H4 (cell line): ENCODE results near the gene KRTAP29-1. TPM values are rescaled to one million over a fixed set of nuclear protein-coding genes. Genes with fewer than 3 reads are reported as not detected.

ENCODE experiments used
- total RNA-seq: library from RNA; depleted of rRNA; stranded (reverse); fragments of >200 nt; shearing (Covaris generic); gene quantifications from 2 replicates; pipeline ENCODE4 v1.2.3, GENCODE V29; 2014; rRNA removed

The KRTAP29-1 gene
- total RNA-seq, 1 experiment from 2014 or later, result not detected

Other genes starting within 250 kb of the KRTAP29-1 start
- not detected in 2 replicates for gene KRTAP2-2, start 247.6 kb downstream of the KRTAP29-1 start, total RNA-seq
- gene KRTAP2-3, start 242.7 kb downstream of the KRTAP29-1 start, total RNA-seq, result 0.21 TPM in 1 of 2 replicates, not detected in the other
- gene KRTAP2-4, start 237.0 kb downstream of the KRTAP29-1 start, total RNA-seq, result not detected in 2 replicates
- not detected in 2 replicates for gene KRTAP4-7, start 218.7 kb downstream of the KRTAP29-1 start, total RNA-seq
- gene KRTAP4-8, start 204.7 kb downstream of the KRTAP29-1 start, total RNA-seq, result not detected in 2 replicates
- gene KRTAP4-16, start 200.6 kb downstream of the KRTAP29-1 start, total RNA-seq, result not detected in 2 replicates
- not detected in 2 replicates for gene KRTAP4-9, start 197.5 kb downstream of the KRTAP29-1 start, total RNA-seq
- not detected in 2 replicates for gene KRTAP4-11, start 184.5 kb downstream of the KRTAP29-1 start, total RNA-seq
- not detected in 2 replicates for gene KRTAP4-12, start 178.7 kb downstream of the KRTAP29-1 start, total RNA-seq
- not detected in 2 replicates for gene KRTAP4-6, start 162.3 kb downstream of the KRTAP29-1 start, total RNA-seq
- not detected in 2 replicates for gene KRTAP4-5, start 153.0 kb downstream of the KRTAP29-1 start, total RNA-seq
- not detected in 2 replicates for gene KRTAP4-4, start 142.1 kb downstream of the KRTAP29-1 start, total RNA-seq
- not detected in 2 replicates for gene KRTAP4-3, start 134.6 kb downstream of the KRTAP29-1 start, total RNA-seq
- not detected in 2 replicates for gene KRTAP4-2, start 124.6 kb downstream of the KRTAP29-1 start, total RNA-seq
- not detected in 2 replicates for gene KRTAP4-1, start 117.9 kb downstream of the KRTAP29-1 start, total RNA-seq
- not detected in 2 replicates for gene KRTAP9-1, start 113.0 kb downstream of the KRTAP29-1 start, total RNA-seq
- gene KRTAP9-2, start 76.2 kb downstream of the KRTAP29-1 start, total RNA-seq, result not detected in 2 replicates
- not detected in 2 replicates for gene KRTAP9-3, start 70.4 kb downstream of the KRTAP29-1 start, total RNA-seq
- not detected in 2 replicates for gene KRTAP9-8, start 64.9 kb downstream of the KRTAP29-1 start, total RNA-seq
- not detected in 2 replicates for gene KRTAP9-4, start 53.2 kb downstream of the KRTAP29-1 start, total RNA-seq
- gene KRTAP9-9, start 47.5 kb downstream of the KRTAP29-1 start, total RNA-seq, result not detected in 2 replicates
- gene KRTAP9-6, start 37.5 kb downstream of the KRTAP29-1 start, total RNA-seq, result not detected in 2 replicates
- not detected in 2 replicates for gene KRTAP9-7, start 27.2 kb downstream of the KRTAP29-1 start, total RNA-seq
- gene KRTAP16-1, start 6.5 kb upstream of the KRTAP29-1 start, total RNA-seq, result not detected in 2 replicates
- gene KRTAP17-1, start 12.9 kb upstream of the KRTAP29-1 start, total RNA-seq, result not detected in 2 replicates
- not detected in 2 replicates for gene KRT33A, start 48.0 kb upstream of the KRTAP29-1 start, total RNA-seq
- gene KRT33B, start 67.0 kb upstream of the KRTAP29-1 start, total RNA-seq, result not detected in 2 replicates
- 0.12 and 0.21 TPM in 2 replicates for gene KRT34, start 79.5 kb upstream of the KRTAP29-1 start, total RNA-seq
- gene KRT31, start 94.8 kb upstream of the KRTAP29-1 start, total RNA-seq, result not detected in 2 replicates
- not detected in 2 replicates for gene KRT37, start 121.7 kb upstream of the KRTAP29-1 start, total RNA-seq
- gene KRT38, start 138.1 kb upstream of the KRTAP29-1 start, total RNA-seq, result not detected in 2 replicates
- not detected in 2 replicates for gene KRT32, start 164.5 kb upstream of the KRTAP29-1 start, total RNA-seq
- not detected in 2 replicates for gene KRT35, start 178.3 kb upstream of the KRTAP29-1 start, total RNA-seq
- not detected in 2 replicates for gene KRT36, start 187.1 kb upstream of the KRTAP29-1 start, total RNA-seq
- not detected in 2 replicates for gene KRT13, start 202.8 kb upstream of the KRTAP29-1 start, total RNA-seq
- gene KRT15, start 216.0 kb upstream of the KRTAP29-1 start, total RNA-seq, result 0.35 and 1.5 TPM in 2 replicates
- 0.17 TPM in 1 of 2 replicates, not detected in the other for gene KRT19, start 225.5 kb upstream of the KRTAP29-1 start, total RNA-seq